GM19463 (cell line): ENCODE results near the gene FZD7.

ENCODE experiments used
- ATAC-seq: cut with Tn5 transposase; IDR thresholded peaks from one replicate; pipeline ENCODE4 v1.9.1; 2021; ENCODE audit warnings: mild to moderate bottlenecking, moderate library complexity; ENCODE audit not compliant: unreplicated experiment

Gene FZD7

DNA sequence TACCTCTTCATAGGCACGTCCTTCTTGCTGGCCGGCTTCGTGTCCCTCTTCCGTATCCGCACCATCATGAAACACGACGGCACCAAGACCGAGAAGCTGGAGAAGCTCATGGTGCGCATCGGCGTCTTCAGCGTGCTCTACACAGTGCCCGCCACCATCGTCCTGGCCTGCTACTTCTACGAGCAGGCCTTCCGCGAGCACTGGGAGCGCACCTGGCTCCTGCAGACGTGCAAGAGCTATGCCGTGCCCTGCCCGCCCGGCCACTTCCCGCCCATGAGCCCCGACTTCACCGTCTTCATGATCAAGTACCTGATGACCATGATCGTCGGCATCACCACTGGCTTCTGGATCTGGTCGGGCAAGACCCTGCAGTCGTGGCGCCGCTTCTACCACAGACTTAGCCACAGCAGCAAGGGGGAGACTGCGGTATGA is 2.3 kb downstream of the FZD7 start:
- ATAC-seq, result no peak

DNA sequence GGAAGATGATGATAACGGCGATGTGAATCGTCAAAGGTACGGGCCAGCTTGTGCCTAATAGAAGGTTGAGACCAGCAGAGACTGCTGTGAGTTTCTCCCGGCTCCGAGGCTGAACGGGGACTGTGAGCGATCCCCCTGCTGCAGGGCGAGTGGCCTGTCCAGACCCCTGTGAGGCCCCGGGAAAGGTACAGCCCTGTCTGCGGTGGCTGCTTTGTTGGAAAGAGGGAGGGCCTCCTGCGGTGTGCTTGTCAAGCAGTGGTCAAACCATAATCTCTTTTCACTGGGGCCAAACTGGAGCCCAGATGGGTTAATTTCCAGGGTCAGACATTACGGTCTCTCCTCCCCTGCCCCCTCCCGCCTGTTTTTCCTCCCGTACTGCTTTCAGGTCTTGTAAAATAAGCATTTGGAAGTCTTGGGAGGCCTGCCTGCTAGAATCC is 3.0 kb downstream of the FZD7 start:
- ATAC-seq, result no peak

DNA sequence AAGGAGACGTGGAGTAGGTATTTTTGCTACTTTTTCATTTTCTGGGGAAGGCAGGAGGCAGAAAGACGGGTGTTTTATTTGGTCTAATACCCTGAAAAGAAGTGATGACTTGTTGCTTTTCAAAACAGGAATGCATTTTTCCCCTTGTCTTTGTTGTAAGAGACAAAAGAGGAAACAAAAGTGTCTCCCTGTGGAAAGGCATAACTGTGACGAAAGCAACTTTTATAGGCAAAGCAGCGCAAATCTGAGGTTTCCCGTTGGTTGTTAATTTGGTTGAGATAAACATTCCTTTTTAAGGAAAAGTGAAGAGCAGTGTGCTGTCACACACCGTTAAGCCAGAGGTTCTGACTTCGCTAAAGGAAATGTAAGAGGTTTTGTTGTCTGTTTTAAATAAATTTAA is 3.4 kb downstream of the FZD7 start:
- no peak for ATAC-seq

DNA sequence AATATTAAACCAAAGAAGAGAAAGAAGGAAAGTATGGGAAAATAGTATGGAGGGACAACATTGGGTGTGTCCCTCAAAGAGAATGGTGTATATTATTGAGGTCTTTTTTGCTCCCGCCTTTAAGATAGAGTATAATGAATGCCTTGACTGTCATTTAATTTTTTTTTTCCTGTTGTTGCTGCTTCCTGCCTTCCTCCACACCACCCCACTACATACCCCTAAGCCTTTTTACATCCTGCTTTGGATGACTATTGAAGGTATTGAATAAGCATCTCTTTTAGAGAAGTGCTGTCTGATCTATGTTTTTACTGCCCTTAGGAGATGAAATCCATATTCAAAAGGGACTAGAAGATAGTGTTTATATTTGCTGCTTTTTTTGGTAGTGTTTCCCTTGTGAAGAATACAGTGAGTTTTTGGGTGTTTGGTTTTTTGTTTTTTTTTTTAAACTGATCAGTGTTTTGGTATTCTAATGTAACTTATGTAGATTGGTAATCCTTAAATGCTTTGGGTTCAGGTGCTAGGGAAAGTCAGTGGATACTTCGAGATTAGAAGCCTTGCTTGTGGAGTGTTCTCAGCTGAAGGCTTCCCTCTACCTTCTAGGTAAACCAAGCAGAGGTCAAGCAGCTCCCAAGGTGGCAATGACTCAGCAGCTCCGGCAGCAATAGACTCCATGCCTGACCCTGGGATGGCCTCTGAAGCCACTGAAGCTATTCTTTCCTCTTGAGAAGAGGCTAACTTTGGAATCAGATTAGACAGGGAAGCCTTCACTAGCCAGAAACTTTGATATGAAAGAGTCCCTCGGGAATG is 5.0 kb downstream of the FZD7 start:
- no peak for ATAC-seq

DNA sequence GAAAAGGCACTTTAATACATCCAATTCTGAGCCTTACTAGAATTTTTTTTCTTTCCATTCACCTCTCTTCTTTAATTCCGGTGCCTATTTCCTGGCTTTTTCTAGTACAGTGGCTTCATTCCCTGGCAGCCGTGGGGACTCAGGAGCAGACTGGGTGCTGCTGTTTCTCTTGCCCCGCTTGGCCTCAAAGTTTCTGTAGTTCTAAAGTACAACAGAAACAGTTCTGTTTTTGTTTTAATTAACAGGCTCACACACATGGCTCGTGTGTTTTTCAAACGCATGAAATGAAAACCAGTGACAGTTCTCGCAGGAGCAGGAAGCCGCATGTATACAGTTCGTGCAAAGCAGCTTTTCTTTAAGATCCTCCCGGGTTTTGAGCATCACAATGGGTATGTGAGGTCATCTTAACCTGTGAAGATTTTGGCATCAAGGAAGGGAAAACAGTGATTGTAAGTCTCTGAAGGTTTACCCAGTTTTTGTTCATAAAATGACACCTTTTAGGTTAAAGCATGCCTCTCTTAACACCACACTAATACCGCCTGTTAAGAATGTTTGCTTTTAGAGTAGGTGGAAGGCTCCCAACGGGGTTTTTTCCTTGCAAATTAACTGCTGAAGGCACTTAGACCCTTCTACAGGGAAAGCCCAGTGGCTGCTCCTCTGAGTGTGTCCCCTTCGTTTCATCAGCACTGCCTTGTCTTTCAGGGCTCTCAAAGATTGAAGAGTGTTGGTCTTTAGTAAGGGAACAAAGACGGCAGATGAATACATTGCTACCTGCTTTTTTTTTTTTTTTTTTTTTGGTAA is 5.8 kb downstream of the FZD7 start:
- no peak for ATAC-seq

DNA sequence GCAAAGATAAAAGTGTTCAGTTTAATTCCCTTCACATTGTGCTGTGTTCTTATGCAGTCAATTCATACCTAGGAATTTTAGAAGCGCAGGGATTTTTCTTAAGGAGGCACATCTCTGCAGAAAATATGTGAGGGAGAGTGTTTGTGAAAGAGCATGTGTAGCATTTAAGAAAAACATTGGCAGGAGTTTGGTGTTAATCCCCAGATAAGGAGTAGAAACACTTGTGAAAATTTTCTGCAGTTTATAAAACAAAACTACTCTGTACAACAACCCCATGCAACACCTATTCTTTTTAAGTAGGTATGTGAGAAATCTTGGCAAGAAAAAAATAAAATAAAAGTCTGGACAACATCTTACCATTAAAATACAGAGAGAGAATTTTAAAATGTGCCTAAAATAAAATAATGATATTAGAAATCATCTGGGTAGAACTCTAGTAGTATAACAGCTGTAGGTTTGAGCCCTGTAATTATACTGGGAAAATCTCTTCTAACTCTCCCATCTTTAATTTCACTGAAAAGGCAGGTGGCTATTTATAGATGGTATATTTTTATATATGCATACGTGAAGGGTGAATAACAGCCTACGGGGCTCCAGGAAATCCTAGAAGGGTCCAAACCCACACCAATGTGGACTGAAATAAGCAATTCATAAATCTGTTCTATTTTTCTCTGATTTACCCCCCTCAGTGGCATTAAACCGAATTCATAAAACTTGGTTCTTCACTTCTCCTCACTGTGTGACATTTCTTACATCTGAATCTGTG is 6.6 kb downstream of the FZD7 start:
- ATAC-seq, result no peak

DNA sequence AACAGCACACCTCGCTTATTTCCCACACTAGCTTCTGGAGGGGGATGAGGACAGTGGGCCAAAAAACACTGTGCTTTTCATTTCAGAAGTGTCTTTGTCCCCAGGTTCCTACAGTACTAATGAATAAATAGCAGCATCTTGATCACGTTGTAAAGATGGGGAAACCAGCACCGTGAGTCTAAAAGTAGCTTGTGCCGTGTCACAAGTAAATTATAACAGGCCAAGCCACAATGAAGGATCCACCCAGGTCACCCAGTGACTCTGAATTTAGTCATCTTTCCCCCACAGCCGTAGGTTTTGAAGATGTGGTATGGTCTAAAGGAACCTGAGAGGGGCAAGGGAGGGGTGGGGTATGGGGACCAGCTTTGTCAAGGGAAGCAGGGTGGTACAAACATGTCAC is 8.8 kb downstream of the FZD7 start:
- no peak for ATAC-seq

DNA sequence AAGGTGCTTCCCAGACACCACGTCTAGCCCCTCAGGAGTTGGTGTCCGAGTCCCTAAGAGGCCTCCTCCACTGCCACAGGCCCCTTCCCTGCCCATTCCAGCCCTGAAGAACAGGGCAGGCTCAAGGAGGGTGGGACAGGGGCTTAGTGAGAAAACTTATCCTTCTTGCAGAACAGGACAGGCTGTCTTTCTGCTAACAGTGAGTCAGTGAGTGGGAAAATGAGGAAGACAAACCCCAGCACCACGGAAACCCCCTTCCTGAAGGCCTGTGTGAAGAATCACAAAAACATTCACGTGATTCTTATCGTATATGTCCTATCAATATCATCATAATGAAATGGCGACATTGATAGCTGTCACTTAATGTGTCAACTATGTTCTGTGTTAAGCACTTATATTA is 9.8 kb downstream of the FZD7 start:
- ATAC-seq, result no peak

DNA sequence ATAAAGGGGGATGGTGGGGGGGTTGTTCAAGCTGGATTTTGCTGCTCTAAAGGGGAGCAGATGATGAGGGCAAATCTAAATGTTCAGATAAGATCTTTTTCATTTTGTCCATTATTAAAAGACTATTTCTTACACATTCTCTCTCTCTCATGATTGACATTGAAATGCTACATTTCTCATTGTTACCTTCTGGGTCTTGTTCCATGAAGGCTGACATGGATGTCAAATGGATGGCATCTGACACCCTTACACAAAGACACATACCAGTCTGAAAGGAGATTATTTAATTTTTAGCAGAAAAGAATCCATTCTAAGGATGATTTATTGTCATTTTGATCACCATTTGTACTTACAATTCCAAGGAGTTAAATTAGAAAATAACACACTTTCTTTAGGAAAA is 11.1 kb downstream of the FZD7 start:
- ATAC-seq, result no peak

DNA sequence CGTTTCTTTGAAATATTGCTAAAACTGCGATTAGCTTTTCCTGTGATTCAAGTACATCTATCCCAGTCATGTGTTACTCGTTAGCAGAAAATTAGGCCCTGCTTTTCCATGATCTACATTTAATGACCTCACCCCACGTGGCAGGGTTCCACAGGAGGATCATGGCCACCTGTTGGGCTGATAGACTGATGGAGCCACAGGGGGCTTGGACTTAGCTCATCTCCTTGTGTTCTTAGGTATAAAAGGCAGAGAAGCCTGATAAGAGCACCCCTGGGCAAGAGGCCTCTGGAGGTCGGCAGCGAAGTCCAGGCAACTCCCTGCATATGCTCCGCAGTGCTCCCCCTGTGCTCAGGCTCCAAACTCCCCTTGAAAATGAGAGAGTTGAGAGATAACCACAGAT is 12.9 kb downstream of the FZD7 start:
- no peak for ATAC-seq

DNA sequence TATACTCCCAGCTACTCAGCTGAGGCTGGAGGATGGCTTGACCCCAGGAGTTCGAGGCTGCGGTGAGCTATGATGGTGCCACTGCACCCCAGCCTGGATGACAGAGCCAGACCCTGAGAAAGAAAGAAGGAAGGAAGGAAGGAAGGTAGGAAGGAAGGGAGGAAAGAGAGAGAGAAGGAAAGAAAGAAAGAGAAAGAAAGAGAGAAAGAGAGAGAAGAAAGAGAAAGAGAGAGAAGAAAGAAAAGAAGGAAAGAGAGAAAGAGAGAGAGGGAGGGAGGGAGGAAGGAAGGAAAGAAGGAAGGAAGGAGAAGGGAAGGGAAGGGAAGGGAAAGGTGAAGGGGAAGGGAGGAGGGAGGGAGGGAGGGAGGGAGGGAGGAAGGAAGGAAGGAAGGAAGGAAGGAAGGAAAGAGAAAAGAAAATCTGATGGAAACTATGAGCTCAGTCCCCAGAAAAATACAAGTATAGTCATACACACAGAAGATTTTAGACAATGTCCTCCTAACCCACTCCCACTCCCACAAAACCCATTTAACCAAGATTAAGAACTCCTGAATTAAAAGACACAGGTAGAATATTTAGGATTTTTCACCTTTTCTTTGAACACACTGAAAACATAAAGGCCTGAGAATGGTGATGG is 15.6 kb downstream of the FZD7 start:
- no peak for ATAC-seq

DNA sequence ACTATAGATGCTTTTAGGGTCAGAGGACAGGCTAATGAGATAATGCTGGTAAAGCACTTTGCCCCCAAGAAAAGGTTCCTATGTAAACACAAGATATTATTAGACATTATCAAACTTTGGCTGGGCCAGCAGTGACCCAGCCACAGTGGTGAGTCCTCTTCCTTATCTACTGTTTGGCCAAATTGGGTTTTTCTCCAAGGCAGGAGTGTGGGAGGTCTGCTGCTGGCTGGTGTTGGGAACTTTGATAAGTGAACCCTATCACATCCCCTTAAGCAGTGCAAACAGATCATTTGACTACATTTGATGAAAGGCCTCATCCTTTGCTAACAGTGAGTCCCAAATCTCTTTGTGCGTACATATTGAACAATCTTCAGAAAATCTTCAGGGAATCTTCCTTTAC is 16.2 kb downstream of the FZD7 start:
- ATAC-seq, result no peak

DNA sequence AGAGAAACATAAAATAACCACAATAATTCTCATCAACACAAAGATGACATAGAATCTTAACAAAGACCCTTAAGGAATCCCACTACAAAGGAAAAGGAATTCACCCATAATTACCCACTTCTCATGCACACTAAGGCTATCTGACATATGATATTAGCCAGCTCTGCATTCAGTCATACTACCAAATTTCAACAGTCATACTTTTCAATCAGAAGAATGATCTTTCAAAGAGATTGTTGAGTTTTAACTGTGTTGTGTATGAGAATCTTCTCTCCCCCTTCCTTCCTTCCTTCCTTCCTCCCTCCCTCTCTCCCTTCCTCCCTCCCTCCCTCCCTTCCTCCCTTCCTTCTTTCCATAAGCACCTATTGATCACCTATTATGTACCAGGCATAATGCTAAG is 17.0 kb downstream of the FZD7 start:
- ATAC-seq, result no peak

DNA sequence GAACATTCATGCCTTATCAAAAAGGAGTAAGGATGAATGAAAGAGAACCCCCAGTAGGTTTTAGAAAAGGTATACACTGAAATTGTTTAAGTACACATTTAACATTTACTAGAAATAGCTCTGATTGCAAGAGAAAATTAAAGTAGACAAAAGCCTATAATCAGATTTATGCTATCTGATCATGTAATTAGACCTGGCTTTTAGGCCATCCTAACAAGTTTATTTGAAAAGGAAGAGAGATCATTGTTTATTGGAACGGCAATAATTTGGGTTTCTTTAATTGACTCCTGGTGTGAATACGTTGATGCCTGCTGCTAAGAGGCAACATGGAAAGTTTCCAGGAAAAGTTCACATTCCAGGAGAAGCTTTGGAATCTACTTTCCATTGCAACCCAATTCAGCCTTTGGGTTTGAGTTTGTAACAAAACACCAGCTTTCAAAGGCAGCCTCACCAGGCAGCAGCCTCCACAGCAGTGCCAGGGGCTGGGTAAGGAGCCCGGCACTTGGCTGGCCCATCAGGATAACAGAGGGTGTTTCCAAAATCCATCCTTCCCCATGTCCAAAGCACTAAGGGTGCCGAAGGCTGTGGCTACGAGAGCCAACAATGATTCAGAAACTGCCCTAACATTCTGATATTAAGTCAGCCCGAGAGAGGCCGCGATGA is 18.0 kb downstream of the FZD7 start:
- no peak for ATAC-seq

DNA sequence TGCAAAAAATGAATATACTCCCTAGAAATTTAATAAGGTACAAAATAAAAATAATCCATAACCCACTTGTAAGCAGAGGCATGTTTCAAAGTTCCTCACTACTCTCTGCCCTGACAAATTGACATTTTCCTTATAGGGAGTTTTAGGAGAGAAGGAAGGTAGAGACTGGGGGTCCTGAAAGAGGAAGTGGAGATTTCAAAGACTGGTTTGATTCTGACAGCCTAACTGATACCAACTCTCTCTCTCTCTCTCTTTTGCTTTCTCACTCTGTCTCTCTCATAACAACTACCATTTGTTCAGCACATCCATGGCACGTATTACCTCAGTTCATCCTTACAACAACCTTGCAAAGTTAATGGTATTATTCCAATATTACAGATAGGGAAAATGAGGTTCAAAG is 18.6 kb downstream of the FZD7 start:
- ATAC-seq, result no peak

DNA sequence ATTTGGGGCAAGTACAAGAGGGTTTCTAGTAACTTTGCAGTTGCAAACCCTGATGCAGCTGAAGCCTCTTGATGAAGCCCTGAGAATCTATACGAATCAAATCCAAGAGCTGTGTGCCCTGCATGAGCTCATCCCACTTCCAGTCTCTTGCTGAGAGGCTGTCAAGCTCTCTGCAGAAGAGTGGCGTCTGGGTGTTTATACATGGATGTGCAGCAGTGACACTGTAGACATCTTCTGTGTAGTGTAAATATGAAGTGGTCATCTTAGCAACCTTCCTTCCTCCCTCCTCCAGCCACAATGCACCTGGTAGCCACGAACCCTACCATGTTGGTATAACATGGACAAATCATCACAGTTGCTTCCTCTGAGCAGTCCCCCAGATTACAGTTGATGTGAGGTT is 21.0 kb downstream of the FZD7 start:
- ATAC-seq, result no peak

DNA sequence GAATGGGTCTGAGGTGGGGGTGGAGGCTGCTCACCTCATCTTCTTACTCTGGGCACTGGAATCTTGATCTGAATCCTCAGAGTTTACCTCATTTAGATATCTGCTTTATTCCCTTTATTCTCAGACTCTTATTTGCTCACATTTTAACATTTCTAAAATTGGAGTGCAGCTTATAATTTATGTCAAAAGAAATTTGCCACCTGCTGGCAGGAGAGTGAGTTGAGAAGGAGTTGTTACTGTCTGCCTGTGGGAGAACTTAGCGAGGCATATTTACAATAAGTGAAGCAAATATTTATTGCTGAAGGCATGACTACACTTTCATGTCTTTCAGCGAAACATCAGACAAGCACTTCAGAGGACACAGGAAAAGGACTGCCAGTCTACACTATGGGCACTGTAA is 23.0 kb downstream of the FZD7 start:
- ATAC-seq, result no peak

DNA sequence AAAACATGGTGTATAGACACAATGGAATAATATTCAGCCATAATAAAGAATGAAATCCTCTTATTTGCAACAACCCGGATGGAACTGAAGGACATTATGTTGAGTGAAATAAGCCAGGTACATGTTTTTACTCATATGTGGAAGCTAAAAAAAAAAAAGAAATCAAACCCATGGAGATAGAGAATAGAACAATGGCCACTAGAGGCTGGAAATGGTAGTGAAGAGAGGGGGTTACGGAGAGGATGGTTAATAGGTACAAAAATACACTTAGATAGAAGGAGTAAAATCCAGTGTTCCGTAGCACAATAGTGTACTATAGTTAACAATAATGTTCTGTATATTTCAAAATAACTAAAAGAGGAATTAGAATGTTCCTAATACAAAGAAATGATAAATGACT is 26.6 kb downstream of the FZD7 start:
- no peak for ATAC-seq

DNA sequence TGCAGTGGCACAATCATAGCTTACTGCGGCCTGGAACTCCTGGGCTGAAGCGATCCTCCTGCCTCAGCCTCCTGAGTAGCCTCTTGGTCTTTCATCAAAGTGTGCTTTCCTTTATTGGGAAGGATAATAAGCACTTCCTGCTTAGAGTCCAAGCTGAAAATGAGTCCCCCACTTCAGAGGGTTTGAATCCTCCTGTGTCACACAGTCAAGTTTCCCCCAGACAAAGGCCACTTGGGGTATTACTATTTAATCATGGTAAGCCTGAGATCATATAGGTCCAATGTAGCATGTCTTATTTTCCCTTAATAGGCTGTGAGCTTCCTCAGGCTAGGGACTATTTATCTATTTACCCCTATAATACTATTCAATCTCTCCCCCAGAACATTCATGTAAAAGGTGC is 28.0 kb downstream of the FZD7 start:
- no peak for ATAC-seq

DNA sequence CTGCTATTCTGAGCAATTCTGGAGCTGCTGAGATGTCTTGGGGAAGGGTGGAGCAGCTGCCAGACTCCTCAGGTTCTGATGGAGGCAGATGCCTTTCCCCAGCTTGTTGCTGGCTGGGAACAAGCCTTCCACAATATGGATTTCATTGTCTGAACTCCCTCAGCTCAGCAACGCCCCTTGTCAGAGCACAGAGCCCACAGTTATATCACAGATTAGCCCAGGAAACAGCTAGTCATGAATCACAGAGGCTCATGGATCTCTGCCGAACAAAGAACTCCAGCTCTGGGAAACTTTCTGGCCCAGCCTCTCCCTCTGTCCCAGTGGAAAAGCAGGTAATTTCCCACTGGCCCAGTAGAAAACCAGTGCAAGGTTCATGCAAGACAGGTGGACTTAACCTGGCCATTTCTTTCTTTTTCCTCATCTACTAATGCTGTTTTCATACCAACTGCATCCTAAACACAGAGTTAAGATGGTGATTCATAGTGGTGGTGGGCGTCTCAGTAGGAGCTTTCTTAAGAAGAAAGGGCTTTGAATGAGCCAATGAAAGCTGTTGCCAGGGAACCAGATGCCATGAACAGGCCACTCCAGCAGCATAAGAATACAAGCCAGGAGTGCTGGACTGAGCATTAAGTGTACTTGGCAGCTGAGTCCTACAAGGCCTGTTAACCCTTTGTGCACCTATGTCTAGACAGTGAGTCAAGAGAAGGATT is 30.7 kb downstream of the FZD7 start:
- ATAC-seq, result no peak
